Activated naive CD4-positive, alpha-beta T cell (primary cell): ENCODE results near the gene HSD17B2.
"Not testable (repeated sequence)": the region's sequence is repeated elsewhere in the genome, so short reads cannot be mapped to it uniquely, and the experiment has no call there.

Experiments
- DNase-seq, 4 experiments: peaks; one replicate each; lab custom pipeline; 2025; lab: John Stamatoyannopoulos, UW

The HSD17B2 gene

DNA sequence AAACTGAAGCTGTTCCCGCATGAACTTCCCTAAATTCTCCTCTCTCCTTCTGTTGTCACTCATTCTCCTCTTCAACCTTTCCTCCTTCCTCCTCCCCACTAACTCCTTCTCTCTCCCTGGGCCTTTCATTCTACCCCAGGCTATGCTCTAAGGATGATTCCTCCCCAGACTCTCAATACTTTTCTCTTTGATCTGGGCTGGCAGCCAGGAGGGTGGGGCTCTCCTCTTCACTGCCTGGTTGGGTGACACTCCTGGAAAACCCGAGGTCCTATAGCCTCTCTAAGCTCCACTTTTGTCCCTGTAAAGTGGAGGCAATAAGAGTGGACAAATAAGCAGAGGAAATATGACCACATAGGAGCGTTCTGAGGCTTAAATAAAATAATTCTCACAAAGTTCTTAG is 46.2 kb downstream of the HSD17B2 start:
- DNase-seq = no peak

DNA sequence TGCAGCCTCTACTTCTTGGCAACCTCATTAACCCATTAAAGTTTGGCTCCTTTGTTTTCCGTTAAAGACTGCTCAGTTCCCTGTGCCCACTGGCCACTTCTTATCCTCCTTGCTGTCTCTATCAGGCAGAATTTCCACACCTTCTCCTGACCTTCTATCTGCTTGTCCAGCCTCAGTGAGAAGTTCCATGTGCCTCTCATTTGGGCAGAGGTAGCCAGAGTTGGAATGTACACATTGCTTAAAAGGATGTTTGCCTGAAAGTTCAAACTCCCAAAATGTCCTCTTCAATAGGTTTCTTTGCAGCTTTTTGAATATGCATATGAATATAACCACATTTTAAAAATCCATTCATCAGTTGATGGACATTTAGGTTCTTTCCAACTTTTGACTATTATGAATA is 47.0 kb downstream of the HSD17B2 start:
- no peak for DNase-seq

GRCh38 chr16:82082543-82083244 is 47.6 kb downstream of the HSD17B2 start:
- no peak for DNase-seq

DNA sequence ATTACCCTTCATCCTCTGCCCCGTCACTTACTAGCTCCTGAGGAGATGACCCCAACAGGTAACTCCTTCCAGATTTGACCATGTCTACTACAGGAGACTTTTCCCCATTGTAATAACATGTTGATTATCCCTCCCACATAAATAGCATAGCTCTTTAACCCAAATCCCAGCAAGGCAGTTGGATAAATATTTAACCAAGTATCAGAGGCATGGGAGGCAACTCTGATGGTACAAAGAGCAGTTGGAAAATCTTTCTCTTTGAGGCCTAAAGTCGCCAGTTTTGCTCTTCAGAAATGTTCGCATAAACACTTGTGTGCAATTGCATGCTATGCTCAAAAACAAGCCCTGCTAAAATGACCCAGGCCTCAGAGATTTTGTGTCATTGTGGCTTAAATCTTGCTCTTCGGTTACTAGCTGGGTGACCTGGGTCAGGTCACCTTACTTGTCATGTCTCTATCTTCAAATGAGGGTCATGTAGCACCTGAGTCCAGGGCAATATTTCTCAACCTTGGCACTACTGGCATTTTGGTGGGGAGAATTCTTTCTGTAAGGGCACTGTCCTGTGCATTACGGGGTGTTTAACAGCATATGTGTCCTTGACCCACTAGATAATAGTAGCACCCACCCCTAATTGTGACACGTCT is 48.8 kb downstream of the HSD17B2 start:
- DNase-seq = no peak

DNA sequence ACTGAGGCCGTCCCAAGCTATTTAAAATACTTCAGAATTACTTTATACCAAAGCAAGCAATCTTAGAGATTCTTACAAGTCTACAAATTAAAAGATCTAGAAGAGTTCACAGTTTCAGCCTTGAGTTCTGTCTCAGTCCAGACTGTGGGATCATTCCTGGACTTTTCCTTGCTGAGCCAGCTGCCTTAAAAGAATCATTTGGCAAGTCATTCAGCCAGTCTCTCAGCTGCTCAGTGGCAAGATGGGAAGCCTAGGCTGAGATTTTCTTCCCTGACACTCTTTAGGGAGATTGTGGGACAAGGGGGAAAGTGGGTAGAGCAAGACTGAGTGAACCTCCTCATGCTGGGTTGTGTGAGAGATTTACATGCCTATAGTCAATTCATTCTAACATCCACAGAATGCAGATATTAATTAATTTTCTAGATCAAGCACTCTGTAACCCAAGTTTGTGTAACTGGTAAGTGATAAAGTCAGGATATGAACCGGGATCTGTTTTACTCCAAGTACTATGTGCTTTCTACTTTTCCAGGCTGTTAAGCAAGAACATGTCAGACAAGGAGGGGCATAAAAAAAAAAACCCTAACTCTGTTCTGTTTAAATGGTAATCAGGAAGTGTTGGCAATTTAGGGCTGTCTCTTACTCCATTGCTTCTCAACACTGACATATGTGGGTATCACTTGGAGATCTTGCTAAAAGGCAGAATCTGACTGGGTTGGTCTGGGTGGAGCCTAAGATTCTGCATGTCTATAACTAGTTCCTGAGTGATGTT is 50.1 kb downstream of the HSD17B2 start:
- no peak for DNase-seq

DNA sequence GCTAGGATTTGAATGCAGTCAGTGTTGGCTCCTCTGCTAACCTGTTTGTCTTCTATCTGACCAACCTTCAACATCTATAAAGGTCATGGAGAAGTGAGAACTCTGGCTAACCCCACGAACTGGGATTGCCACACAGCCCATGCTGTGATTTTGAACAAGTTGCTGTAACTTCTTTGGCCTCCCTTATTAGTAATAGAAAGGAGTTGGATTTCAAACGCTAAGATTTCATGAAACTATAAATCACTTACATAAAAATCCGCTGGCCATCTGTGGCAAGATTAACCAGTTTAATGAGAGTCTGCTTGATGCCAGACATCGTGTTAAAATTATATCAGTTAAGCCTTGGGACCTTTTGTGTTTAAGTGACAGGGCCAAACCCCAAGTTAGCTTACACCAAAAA is 53.4 kb downstream of the HSD17B2 start:
- no peak for DNase-seq

DNA sequence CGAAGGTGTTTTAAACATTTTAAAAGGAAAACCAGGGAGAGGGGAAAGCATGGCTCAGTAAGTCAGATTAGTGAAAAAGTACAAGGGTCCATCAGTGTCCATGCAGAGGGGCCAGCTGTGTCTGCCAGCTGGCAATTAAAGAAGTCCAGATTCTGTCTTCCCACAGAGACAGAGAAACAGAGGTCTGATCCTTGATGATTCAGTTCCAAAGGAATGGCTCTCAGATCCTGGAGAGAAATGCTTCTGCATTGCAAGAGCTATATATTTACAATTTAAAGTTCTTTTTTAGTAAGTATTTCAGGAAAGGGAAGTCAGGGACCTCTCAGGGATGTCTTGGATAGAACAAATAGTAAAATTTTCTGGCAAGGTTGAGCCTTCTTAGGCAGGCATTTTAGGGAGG is 56.2 kb downstream of the HSD17B2 start:
- no peak for DNase-seq

- no peak for DNase-seq
Observed at GRCh38 chr16:82092711-82093110, 57.7 kb downstream of the HSD17B2 start.

DNA sequence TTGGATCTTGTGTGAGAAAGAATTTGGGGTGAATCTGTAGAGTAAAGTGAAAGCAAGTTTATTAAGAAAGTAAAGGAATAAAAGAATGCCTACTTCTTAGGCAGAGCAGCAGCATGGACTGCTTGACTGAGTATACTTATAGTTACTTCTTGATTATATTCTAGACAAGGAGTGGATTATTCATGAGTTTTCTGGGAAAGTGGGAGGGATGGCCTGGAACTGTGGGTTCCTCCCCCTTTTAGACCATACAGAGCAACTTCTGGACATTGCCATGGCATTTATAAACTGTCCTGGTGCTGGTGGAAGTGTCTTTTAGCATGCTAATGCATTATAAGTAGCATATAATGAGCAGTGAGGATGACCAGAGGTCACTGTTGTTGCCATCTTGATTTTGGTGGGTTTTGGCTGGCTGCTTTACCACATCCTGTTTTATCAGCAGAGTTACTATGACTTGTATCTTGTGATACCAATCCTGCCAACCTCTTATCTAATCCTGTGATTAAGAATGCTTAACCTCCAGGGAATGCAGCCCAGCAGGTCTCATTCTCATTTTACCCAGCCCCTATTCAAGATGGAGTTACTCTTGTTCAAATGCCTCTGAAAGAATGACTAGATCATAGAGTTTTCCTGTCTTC is 58.7 kb downstream of the HSD17B2 start:
- DNase-seq = no peak

DNA sequence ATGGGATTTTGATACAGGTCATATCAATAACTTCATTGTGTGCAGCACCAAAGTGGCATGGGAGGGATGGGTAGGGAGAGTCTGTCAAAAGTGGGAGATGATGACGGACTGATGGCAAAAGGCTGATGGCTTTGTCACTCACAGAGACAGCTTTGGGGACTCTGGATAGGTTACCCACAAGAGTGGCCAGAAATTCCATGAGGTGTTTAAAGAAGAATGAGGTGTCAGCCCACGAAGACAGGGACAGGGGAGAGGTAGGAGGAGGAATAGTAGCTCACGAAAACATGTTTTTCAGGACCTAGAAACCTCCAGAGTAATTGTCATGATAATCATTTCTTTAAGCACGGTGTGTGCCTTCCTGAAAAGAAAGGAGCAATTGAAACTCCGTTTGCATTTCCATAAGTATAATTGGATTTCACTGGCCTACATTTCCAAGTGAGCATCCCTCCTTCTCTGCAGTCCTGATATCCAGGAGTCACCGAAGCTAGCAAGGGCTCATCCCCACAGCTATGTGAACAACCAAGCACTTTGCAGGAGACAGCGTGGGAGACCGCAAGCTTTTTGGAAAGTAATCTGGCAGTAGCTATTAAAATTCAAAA is 60.0 kb downstream of the HSD17B2 start:
- no peak for DNase-seq

DNA sequence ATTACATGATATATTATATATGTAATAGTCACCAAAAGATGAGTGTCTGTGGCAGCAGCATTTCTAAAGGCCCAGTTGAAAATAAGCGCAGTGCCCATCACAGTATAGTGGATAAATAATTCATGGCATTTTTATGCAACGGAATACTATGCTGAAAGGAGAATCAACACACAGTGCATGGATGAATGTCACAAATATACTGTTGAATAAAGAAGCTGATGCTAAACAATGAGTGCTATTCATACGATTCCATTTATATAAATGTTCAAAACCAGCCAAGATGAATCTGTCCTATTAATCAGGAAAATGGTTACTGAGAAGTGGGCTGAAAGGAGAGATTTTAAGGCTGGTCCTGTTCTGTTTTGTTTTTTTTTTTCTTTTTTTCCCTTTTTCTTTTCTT is 61.6 kb downstream of the HSD17B2 start:
- DNase-seq = no peak

DNA sequence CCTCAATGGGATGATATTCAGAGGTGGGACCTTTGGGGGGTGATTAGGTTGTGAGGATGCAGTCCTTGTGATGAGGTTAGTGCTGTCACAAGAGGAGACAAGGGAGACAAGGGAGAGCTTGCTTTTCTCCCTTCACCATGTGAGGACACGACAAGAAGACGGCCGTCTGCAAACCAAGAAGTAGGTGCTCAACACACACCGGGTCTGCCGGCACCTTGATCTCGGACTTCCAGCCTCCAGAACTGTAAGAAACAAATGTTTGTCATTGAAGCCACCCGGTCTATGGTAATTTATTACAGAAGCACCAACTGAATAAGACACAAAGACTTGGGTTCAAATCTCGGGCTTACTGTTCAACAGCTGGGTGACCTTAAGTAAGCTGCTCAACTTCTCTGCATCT is 70.1 kb downstream of the HSD17B2 start:
- DNase-seq = no peak

- no peak for DNase-seq
Observed at GRCh38 chr16:82108100-82108499, 73.0 kb downstream of the HSD17B2 start.

DNA sequence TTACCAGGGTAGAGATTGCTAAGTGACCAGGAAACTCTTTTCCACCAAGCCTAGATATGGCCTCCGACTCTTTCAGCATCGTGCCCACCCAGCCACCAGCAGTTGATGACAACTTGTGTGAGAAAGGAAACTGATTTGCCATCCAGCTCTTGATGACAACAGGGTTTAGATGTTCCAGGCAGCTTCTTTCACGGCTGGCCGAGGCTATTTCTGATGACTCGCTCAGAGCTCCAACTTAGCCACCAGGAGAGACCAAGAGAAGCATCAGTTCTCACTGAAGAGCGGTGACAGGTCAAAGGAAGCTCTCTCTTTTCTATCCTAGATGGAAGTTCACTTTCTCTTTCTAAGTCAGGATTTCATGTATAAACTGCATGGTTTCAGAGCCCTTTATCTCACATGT is 73.7 kb downstream of the HSD17B2 start:
- DNase-seq = no peak

GRCh38 chr16:82109266-82109665 is 74.2 kb downstream of the HSD17B2 start:
- not testable (repeated sequence) for DNase-seq

DNA sequence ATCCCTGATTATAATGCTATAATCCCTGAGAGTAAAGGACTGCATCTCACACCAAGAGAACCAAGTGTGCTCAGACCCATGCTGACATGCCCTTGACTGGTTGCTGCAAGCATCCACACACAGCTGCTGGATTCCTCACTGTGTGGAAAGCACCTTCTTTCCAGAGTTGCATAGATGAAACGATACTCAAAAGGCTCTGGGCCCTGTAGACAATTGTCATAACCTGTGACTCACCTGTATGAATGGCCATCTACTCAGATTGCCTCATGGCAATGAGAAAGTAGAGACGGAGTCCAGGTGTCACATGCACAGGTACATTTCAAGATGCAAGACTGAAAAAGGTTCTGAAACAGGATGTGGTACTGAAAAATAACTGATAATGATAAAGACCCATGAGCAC is 76.9 kb downstream of the HSD17B2 start:
- no peak for DNase-seq

DNA sequence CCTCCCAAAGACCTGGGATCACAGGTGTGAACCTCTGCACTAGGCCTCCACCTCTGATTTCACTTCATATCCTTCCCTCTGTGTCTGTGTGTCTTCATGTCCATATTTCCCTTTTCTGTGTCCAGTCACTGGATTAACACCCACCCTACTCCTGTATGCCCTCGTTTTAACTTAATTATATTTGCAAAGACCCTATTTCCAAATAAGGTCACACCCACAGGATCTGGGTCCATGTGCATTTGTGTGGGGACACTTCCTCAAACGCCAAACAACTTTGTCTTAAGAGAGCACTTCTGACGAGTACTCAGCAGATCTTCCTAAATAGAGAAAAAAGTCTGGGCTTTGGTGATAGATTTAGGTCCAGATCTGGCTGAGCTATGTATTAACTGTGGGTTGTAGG is 78.7 kb downstream of the HSD17B2 start:
- no peak for DNase-seq

DNA sequence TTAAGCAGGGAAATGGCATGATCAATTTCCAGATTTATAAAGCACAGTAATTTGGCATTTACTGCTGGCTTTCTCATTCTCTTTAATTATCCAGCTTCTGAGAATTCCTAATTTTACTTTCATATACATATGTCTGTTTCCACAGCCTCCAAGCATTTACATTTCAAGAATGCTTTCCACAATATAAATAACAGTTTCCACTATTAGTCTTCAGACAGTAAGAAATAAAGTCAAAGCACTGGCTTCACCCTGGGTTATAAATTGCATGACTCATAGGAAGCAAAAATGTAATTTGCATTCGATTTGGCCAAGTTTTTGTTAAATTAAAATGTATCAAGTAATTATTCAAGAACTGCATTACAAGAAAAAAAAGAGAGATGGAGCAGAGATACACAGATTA is 81.5 kb downstream of the HSD17B2 start:
- DNase-seq = no peak

DNA sequence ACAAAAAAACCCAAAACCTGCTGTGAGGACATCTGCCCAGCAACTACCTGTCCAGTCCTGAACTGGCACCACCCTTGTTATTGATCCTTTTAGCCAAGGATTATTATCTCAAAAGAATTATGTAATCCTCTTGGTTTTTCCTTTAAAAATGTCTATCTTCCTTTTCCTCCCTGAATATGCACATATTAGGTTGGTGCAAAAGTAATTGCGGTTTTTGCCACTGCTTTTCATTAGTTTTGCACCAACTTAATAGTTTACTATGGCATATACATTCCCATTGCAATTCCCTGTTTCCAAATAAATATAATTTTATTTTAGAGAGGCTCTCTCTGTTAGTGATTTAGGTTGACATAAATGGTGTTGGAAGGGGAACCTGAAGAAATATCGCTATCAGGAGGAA is 83.7 kb downstream of the HSD17B2 start:
- DNase-seq = no peak

- DNase-seq = no peak
Observed at GRCh38 chr16:82119405-82119804, 84.4 kb downstream of the HSD17B2 start.

GRCh38 chr16:82124651-82125050 is 89.6 kb downstream of the HSD17B2 start:
- no peak for DNase-seq

DNA sequence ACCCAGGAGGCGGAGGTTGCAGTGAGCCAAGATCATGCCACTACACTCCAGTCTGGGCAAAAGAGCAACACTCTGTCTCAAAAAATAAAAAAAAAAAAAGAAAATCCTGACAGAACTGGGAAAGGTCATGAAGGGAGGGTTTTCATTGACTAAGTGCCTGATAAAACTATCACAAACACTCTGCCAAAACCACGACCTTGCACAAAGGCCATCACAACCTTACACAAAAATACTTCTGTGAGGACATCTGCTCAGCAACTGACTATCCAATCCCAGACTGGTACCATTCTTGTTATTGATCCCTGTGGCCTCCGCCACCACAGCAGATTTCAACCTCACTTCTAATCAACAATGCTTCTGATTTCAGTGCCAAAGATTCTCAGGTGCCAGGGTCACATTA is 94.8 kb downstream of the HSD17B2 start:
- DNase-seq = no peak
